GM18951 (cell line): ENCODE results near the gene RPL22.

Source experiments
- POLR2A ChIP-seq: IDR thresholded peaks from 4 replicates; pipeline ENCODE4 v1.6.1; 2011; ENCODE audit warnings: mild to moderate bottlenecking; ENCODE audit not compliant: insufficient read length, insufficient read depth; ENCODE audit errors: extremely low read depth
- in situ Hi-C: fragments of 300-500 bp; cut with MboI; formaldehyde crosslinking; loops from one replicate; pipeline ENCODE4 v1.12.0; 2022; ENCODE audit warnings: low sequenced_read_pairs, mixed read lengths, inconsistent platforms; ENCODE audit not compliant: unreplicated experiment

Gene RPL22

DNA sequence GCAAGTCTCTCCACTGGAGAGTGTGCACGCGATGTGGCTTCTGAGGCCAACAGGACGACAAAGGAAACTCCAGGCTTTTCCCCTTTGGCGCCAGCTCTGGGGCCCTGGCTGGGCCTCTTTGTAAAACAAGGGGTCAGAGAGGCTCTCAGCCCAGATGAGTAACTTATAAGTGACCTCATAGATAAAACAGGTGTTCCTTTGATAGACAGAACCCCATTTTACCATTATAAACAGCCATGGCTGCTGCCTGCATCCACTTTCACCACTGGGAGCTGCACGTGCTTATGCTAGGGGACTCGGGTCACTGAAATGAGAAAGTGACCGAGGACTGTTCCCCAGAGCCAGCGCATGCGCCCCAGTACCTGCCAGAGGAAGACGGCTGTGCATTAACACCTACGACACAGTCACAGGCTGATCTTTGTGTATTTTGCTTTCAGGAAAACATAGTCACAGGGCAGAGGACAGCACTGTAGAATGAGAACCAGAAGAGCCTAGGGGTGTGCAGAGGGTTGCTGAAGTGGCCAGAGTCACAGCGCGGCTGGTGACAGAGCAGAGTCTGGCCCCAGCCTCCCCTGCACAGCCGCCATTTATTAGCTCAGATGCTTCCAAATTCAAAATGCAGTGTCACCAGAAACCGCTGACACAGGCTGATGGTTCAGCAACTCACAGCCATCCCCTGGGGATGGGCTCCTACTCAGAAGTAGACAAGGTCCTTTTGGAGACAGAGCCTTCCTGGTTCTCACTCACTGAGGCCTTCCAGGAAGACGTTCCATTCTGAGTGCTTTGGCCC is 19.2 kb upstream of the RPL22 start:
- TF ChIP-seq POLR2A, result no peak
- in situ Hi-C loops, result no loop called here

DNA sequence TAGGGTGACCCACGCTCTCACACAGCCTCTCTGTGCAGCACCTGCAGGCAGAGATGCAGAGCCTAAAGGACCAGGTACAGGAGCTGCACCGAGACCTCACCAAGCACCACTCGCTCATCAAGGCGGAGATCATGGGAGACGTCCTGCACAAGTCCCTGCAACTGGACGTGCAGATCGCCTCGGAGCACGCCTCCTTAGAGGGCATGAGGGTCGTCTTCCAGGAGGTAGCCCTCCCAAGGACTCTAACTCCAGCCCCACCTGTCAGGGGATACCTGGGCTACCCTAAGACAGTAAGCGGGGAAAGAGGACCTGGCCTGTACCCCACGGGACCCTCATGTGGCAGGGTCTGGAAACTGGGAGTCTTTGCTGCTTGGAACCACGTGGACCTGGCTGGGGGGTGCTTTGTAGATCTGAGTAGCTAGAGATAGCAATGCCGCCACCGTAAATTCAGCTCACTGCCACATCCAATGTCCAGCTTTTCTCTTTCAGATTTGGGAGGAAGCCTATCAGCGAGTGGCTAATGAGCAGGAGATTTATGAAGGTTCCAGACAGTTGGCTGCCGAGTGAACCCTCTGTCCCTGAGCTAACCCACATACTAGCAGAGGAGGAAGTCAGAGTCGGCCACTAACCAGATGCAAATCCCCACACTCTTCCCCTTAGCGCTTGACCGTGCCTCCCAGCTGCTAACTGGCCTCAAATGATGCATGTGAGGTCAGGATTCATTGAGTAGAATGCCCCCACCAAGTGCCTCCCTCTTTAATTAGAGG is 13.0 kb upstream of the RPL22 start:
- no peak for TF ChIP-seq POLR2A
- in situ Hi-C loops, result no loop called here

- no peak for TF ChIP-seq POLR2A
- in situ Hi-C loops, result no loop called here
Observed at GRCh38 chr1:6211731-6212130, 12.3 kb upstream of the RPL22 start.

- no peak for TF ChIP-seq POLR2A
Observed at GRCh38 chr1:6210591-6211355, 11.4 kb upstream of the RPL22 start.

DNA sequence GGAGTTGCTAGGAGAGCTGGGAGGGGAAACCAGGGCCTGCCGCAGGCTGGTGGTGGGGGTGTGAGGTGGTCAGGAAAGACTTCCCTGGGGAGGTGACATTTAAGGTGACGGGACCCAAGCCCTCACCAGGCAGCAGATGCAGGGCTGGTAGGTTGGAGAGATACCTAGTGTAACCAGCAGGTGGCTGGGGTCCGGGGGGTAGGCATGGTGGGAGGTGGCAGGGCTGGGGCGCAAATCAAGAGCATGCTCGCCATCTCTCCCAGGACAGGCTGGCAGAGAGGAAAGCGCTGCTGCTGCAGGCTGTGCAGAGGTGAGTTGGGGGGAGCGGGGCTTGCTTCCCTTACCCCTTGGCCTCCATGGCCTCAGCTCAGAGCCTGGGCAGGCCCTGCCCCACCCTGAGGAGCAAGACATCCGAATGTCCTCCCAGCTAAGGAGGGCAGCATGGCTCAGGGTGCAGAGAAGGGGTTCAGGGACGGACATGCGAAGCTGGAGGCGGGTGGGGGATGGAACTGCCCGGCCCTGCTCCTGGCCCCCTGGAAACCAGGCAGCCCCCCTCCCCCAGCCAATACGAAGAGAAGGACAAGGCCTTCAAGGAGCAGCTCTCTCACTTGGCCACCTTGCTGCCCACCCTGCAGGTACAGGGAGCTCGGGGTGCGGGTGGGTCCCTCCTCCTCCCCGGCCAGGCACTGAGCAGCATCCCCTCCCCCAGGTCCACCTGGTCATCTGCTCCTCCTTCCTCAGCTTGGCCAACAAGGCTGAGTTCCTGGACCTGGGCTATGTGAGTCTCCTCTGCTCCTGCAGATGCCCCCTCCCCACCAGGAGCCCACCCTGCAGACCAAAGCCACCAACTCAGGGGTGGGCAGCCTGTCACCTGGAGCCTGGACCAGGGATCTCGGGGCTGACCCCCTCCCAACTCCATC is 10.5 kb upstream of the RPL22 start:
- in situ Hi-C loops, result no loop called here
- no peak for TF ChIP-seq POLR2A

More at GRCh38 chr1:6210591-6211355, 11.4 kb upstream of the RPL22 start:
- in situ Hi-C loops, result no loop called here

DNA sequence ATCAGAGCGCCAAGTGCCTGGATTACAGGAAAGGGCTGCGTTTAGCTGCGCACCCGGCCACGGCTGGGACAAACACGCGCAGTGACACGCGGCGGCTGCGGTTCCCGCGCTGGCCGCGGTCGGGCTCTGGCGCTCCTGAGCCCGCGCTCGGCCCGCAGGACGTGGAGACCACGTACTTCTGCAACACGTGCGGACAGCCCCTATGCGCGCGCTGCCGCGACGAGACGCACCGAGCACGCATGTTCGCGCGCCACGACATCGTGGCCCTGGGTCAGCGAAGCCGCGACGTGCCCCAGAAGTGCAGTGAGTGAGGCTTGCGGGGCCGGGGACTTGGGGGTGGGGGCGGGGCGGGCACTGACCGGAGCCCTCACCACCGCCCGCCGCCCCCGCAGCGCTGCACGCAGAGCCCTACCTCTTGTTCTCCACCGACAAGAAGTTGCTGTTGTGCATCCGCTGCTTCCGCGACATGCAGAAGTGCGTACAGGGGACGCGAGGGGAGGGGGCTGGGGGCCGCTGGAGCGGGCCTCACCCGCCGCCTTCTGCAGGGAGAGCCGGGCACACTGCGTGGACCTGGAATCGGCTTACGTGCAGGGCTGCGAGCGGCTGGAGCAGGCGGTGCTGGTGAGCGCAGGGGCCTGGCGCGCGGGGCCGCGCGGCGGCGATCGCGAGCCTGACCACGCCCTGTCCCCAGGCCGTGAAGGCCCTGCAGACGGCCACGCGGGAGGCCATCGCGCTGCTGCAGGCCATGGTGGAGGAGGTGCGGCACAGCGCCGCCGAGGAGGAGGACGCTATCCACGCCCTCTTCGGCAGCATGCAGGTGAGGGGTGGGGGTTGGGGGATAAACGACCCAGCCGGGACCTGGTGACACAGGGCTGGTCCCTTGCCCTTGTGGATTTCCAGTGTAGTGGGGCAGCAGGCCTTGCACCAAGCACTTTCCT is 9.6 kb upstream of the RPL22 start:
- in situ Hi-C loops, result no loop called here
- TF ChIP-seq POLR2A, result peak; percentile 21

DNA sequence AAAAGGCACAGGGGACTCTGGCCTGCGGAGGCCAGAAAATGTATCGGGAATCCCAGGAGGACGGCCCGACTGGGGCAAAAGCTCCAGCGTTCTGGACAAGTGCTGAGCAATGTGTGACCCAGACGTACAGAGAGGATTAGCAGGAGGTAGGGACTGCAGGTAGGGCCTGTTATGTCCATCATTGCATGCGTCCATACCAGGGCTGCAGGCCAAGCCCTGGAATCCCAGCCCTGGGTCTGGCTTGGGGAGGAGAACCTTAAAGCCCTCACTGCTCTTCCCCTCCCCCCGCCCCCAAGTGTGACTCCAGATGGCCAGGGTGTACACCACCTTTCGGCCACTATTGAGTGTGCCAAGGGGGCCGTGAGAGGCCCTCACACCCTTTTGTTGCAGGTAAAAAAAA is 8.5 kb upstream of the RPL22 start:
- in situ Hi-C loops, result no loop called here
- no peak for TF ChIP-seq POLR2A

DNA sequence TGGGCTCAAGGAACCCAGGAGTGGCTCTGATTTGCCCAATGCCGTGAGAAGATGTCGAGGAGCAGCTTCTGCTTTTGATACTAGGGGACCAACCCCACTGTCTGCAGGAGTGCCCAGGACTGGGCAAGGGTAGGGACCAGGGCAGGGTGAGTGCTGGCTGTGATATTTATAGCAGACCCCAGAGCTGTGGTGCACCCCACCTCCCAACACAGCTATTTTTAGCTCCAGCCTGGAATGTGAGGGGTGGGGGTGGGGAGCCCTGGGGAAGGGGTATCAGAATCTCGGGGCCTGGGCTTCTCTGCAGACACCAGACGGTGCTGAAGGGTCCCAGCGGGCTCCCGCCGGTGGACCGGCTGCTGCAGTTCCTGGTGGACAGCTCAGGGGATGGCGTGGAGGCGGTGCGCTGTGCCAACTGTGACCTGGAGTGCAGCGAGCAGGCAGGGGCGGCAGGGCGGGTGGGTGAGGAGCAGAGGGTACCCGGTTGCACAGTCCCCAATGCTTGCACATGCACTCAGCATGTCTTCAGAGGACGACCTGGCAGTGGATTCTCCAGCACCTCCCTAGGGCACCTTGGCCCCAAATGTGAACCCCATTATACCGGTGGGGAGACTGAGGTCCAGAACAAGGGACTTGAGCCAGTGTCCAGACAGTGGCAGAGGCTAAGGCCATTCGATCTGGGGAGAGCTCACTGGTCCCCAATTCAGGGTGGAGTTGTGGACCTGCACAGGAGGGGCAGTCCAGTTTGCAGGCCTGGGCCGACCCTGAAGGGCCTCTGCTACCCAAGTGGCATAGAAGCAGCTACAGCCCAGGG is 7.9 kb upstream of the RPL22 start:
- in situ Hi-C loops, result no loop called here

GRCh38 chr1:6206520-6206855 is 7.1 kb upstream of the RPL22 start:
- in situ Hi-C loops, result no loop called here
- TF ChIP-seq POLR2A, result no peak

More for the DNA sequence above, 7.9 kb upstream of the RPL22 start:
- TF ChIP-seq POLR2A, result no peak

DNA sequence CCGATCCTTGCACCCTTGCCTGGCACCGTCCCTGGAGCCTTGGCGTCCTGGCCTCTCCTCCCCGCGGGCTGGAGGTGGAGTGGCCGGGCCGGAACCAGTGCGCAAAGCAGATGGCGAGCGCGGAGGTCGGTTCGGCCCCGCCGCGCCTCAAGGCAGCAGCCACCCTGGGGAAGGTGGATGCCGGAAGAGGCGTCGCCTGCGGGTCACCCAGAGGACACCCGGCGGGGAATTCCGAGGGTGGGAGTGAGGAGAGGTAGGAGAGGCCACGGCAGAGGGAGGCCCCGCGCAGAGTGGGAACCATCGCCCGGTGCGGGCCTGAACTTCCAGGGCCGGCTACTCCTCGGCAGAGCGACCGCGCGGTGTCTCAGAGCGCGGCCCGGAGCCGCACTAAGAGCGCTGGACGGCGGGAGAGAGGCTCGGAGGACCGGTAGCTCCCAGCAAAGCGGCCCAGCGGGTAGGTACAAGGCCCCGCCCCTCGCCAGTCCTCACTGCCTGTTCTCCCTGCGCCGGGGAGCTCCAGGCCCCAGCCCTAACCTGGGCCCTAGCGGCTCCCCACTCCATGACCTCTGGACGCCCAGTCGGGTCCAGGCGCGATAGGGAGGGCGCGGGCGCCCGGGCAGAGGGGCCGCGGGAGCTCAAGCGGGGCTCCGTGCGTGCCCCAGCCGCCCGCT is 6.6 kb upstream of the RPL22 start, which contains the start of gene RNF207:
Gene RNF207 (plus strand): TSS at position 271 of the 671 bp plus-strand sequence. CDS start 417 bp downstream, outside the sequence.
- TF ChIP-seq POLR2A, result peak; percentile 82

More for the DNA sequence above, 6.6 kb upstream of the RPL22 start, which contains the start of gene RNF207:
- in situ Hi-C loops, result no loop called here
